Measurements from ENCODE around the gene EDN1. TPM values are rescaled to one million over a fixed set of nuclear protein-coding genes. Genes with fewer than 3 reads are reported as not detected.

The EDN1 gene
- total and polyA plus RNA-seq, 10 of the 15 experiments (the other 5 are each of a cell fraction or from before 2014, with no cell fraction given) = 2.0 to 6.6 (median 3.1) TPM

DNA sequence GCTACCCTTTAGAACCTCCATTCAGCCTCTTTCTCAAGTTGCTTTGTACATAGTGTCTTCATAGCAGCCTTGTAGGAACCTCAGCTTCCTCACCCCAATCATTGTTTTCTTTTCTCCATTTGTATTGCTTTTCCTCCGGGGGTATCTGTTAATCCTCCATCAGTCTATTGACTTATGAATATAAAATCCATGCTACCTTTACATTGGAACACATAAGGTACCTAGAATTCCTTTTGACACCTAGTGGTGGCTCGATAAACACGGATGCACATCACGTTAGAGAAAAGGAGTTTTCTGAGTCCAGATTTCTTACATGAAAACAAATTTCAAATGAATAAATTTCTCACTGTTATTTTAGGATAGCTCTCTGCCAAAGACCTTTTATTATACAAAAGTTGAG, 6.3 kb upstream of the EDN1 start (continued):
- TF ChIP-seq, protein P1, sequence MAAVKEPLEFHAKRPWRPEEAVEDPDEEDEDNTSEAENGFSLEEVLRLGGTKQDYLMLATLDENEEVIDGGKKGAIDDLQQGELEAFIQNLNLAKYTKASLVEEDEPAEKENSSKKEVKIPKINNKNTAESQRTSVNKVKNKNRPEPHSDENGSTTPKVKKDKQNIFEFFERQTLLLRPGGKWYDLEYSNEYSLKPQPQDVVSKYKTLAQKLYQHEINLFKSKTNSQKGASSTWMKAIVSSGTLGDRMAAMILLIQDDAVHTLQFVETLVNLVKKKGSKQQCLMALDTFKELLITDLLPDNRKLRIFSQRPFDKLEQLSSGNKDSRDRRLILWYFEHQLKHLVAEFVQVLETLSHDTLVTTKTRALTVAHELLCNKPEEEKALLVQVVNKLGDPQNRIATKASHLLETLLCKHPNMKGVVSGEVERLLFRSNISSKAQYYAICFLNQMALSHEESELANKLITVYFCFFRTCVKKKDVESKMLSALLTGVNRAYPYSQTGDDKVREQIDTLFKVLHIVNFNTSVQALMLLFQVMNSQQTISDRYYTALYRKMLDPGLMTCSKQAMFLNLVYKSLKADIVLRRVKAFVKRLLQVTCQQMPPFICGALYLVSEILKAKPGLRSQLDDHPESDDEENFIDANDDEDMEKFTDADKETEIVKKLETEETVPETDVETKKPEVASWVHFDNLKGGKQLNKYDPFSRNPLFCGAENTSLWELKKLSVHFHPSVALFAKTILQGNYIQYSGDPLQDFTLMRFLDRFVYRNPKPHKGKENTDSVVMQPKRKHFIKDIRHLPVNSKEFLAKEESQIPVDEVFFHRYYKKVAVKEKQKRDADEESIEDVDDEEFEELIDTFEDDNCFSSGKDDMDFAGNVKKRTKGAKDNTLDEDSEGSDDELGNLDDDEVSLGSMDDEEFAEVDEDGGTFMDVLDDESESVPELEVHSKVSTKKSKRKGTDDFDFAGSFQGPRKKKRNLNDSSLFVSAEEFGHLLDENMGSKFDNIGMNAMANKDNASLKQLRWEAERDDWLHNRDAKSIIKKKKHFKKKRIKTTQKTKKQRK (IDR thresholded peaks at IDR 0.05; ENCODE audit: low read depth, low read length) = no peak
- no peak for TF ChIP-seq SRF (IDR thresholded peaks at IDR 0.05; ENCODE audit: low read depth in 2 of 2, low read length in 2 of 2)

DNA sequence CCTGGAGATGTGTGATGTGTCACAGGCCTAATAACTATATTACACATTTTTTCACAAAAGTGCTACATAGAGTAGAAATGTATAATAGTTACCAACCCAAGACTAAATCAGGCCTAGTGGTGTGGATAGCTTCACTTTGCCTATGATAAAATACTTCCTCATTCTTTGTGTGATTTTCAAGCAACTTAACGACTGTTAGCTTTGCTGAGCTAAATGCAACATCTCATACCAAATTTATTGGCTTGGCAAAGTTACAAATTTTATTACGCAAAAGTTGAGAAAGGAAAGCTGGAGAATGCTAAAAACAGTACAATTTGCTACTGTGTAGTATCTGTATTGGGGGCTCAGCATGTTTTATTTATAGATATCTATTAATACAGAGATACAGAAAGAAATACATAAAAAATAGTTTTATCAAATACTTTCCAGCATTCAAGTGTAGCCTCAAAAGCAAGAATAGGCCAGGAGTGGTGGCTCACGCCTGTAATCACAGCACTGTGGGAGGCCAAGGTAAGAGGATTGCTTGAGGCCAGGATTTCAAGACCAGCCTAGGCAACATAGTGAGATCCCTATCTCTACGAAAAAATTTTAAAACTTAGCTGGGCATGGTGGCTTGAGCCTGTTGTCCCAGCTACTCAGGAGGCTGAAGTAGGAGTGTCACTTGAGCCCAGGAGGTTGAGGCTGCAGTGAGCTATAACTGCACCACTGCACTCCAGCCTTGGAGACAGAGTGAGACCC, 3.6 kb upstream of the EDN1 start:
- Histone ChIP-seq H3K4me3 (no peak overlapping the region), H3K4me1 (ENCODE audit: control insufficient read depth, insufficient read depth, low read length) (peaks cover 2% of the 10 kb centered on the region), H3K27ac (ENCODE audit: control insufficient read depth, insufficient read depth) (no peak overlapping the region), H3K36me3 (ENCODE audit: control insufficient read depth in 2 of 2, insufficient read depth in 2 of 2, low read length in 1 of 2) (no peaks in the 10 kb centered on the region), H2AFZ (ENCODE audit: control insufficient read depth, low read depth, low read length) (no peak overlapping the region), H3K9me3 (replicated peaks; ENCODE audit: control insufficient read depth, insufficient read depth, low read length) (no peaks in the 10 kb centered on the region), H3K79me2 (ENCODE audit: control insufficient read depth, insufficient read depth, low read length) (peaks cover 4% of the 10 kb centered on the region), H3K27me3 (replicated peaks in 1 of 2; ENCODE audit: control insufficient read depth in 2 of 2, insufficient read depth in 2 of 2, low read length in 1 of 2) (no peaks in the 10 kb centered on the region), H3K9ac (ENCODE audit: control insufficient read depth, insufficient read depth, low read length) (no peak overlapping the region), H3K4me2 (ENCODE audit: control insufficient read depth, insufficient read depth) (no peak overlapping the region), H4K20me1 (ENCODE audit: control insufficient read depth, insufficient read depth) (no peaks in the 10 kb centered on the region)
- ChIA-PET SMC1A (ENCODE audit: uncharacterized antibody, unreplicated experiment) (interaction anchor here (0.6 to 2.7 kb wide), 27 partner anchors 9 to 702 kb away, joined by 3 to 29 read pairs (median 3); no protein-coding TSS in a partner anchor), RAD21 (ENCODE audit: unreplicated experiment) (interaction anchor here (0.7 to 10.0 kb wide), 17 partner anchors 9 to 702 kb away, joined by 3 to 384 read pairs (median 3); no protein-coding TSS in a partner anchor), CTCF (interaction anchor here (0.6 to 8.6 kb wide), 14 partner anchors 12 to 702 kb away, joined by 3 to 205 read pairs (median 4); no protein-coding TSS in a partner anchor), POLR2A (interaction anchor here (0.5 to 1.3 kb wide), 11 partner anchors 35 to 760 kb away, joined by 3 to 5 read pairs (median 4); no protein-coding TSS in a partner anchor)
- whole genome bisulfite sequencing (ENCODE audit: insufficient coverage, insufficient replicate concordance, low lambda C conversion rate, missing lambda C conversion rate) = 68% methylated on average over 4 of the region's 4 CpGs
- in situ Hi-C loops (cut with MboI) (no loop called here), intact Hi-C loops (cut with micrococcal nuclease; ENCODE audit: unreplicated experiment) (loop anchor here (5.0 to 10.0 kb wide), 3 partner anchors 169 to 462 kb away; no protein-coding TSS in a partner anchor)
- ATAC-seq (no peak), DNase-seq (ENCODE audit: low read depth, low spot score) (no peak), FAIRE-seq (no peak)
- no TSS peak for BruUV-seq (replicated peaks)
- TF ChIP-seq CREM (IDR thresholded peaks at IDR 0.05; ENCODE audit: low read depth) = no peak
- TF ChIP-seq WRNIP1 (IDR thresholded peaks at IDR 0.05; ENCODE audit: borderline replicate concordance, low read depth, low read length) = no peak
- no peak for TF ChIP-seq RUNX3 (IDR thresholded peaks at IDR 0.05; ENCODE audit: low read length)
- TF ChIP-seq MXI1 (IDR thresholded peaks at IDR 0.05; ENCODE audit: low read depth, low read length) = no peak
- no peak for TF ChIP-seq HDAC2 (IDR thresholded peaks at IDR 0.05)
- TF ChIP-seq ZNF384 (IDR thresholded peaks at IDR 0.05; ENCODE audit: borderline replicate concordance, low read depth, low read length) = no peak
- no peak for TF ChIP-seq ZNF622 (IDR thresholded peaks at IDR 0.05)
- TF ChIP-seq STAT3 (IDR thresholded peaks at IDR 0.05; ENCODE audit: low read depth, low read length) = no peak
- TF ChIP-seq, protein P2, sequence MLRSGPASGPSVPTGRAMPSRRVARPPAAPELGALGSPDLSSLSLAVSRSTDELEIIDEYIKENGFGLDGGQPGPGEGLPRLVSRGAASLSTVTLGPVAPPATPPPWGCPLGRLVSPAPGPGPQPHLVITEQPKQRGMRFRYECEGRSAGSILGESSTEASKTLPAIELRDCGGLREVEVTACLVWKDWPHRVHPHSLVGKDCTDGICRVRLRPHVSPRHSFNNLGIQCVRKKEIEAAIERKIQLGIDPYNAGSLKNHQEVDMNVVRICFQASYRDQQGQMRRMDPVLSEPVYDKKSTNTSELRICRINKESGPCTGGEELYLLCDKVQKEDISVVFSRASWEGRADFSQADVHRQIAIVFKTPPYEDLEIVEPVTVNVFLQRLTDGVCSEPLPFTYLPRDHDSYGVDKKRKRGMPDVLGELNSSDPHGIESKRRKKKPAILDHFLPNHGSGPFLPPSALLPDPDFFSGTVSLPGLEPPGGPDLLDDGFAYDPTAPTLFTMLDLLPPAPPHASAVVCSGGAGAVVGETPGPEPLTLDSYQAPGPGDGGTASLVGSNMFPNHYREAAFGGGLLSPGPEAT (IDR thresholded peaks at IDR 0.05; ENCODE audit: low read depth) = no peak
- TF ChIP-seq RELA (IDR thresholded peaks at IDR 0.05; ENCODE audit: borderline replicate concordance, partially characterized antibody) = no peak
- TF ChIP-seq, protein P3, sequence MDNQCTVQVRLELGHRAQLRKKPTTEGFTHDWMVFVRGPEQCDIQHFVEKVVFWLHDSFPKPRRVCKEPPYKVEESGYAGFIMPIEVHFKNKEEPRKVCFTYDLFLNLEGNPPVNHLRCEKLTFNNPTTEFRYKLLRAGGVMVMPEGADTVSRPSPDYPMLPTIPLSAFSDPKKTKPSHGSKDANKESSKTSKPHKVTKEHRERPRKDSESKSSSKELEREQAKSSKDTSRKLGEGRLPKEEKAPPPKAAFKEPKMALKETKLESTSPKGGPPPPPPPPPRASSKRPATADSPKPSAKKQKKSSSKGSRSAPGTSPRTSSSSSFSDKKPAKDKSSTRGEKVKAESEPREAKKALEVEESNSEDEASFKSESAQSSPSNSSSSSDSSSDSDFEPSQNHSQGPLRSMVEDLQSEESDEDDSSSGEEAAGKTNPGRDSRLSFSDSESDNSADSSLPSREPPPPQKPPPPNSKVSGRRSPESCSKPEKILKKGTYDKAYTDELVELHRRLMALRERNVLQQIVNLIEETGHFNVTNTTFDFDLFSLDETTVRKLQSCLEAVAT (IDR thresholded peaks at IDR 0.05) = no peak
- TF ChIP-seq RB1 (IDR thresholded peaks at IDR 0.05; ENCODE audit: borderline replicate concordance) = no peak
- no peak for TF ChIP-seq MEF2A (IDR thresholded peaks at IDR 0.05; ENCODE audit: insufficient read depth, low read depth, low read length)
- TF ChIP-seq FOXM1 (IDR thresholded peaks at IDR 0.05; ENCODE audit: low read depth, low read length) = no peak
